22Rv1 (cell line): Measurements from ENCODE around the gene TM7SF3.

Experiments
- CTCF ChIP-seq: fragments of 450-650 bp; IDR thresholded peaks from 2 replicates; pipeline ENCODE4 v1.5.1; 2017; ENCODE audit warnings: mild to moderate bottlenecking
- ZFX ChIP-seq: fragments of 450-650 bp; IDR thresholded peaks from 2 replicates; pipeline ENCODE4 v1.6.1; 2017; ENCODE audit warnings: antibody characterized with exemption, borderline replicate concordance

- TF ChIP-seq CTCF (no peak), ZFX (no peak)
These were observed 10.5 kb downstream of the TM7SF3 start for GRCh38 chr12:27003421-27004381.
